Measurements from ENCODE around the gene BRD1.

DNA sequence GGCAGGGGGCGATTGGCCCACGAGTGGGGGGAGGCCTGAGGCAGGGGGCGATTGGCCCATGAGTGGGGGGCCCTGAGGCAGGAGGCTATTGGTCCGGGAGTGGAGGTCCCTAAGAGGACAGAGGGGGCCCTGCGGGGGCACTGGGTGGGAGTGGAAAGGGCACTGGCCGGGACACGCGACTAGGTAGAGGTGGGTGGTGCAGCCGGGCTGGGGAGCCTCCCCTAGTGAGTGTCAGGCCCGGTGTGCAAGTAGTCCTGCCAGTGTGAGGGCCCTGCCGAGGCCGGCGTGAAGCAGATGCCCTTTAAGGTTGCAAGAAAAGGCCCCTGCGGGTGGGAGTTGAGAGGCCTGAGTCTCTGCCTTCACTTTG lies 909 bp upstream of the BRD1 start:
- no peak for TF ChIP-seq CTCF (IDR thresholded peaks at IDR 0.05)
- TF ChIP-seq EP300 (IDR thresholded peaks at IDR 0.05), result no peak

All from suprapubic skin (tissue), 3 donors.